ENCODE measurements around the gene LSM7. TPM values are rescaled to one million over a fixed set of nuclear protein-coding genes. Genes with fewer than 3 reads are reported as not detected.

LSM7 gene
- total RNA-seq, 2 experiments from 2014 or later: 73.6 to 80.1 TPM

- ChIA-PET POLR2A (no interaction called here), CTCF (no interaction called here)
- Histone ChIP-seq H3K36me3 (ENCODE audit: insufficient read depth, low read length) (no peaks in the 10 kb centered on the region), H3K4me1 (ENCODE audit: insufficient read depth, low read length) (peaks cover 29% of the 10 kb centered on the region), H3K27ac (ENCODE audit: low read depth in 1 of 2, low read length in 2 of 2) (no peak overlapping the region), H3K9me3 (ENCODE audit: control insufficient read depth in 1 of 2, insufficient read depth in 1 of 2, low read length in 2 of 2) (peaks cover 0 to 31% of the 10 kb centered on the region in 2 experiments), H3K27me3 (ENCODE audit: control insufficient read depth in 1 of 2, insufficient read depth in 2 of 2, low read length in 2 of 2) (peaks cover 56 to 66% of the 10 kb centered on the region in 2 experiments), H3K4me3 (ENCODE audit: low read length) (no peak overlapping the region)
- no peaks in the 10 kb centered on the region for H3K9me3 Mint-ChIP-seq
- DNase-seq: peak in 1 of 14 experiments; percentile 17
- intact Hi-C loops (cut with DNase I, micrococcal nuclease): no loop called here
- H3K27ac Mint-ChIP-seq: no peak overlapping the region
- peaks cover 74% of the 10 kb centered on the region for H3K27me3 Mint-ChIP-seq
- no peaks in the 10 kb centered on the region for H3K36me3 Mint-ChIP-seq (ENCODE audit: low read depth)
- TF ChIP-seq CTCF (IDR thresholded peaks at IDR 0.05): no peak
- H3K4me3 Mint-ChIP-seq: peak overlapping the region; percentile 20
- ATAC-seq (ENCODE audit: poor library complexity): no peak
- peaks cover 12% of the 10 kb centered on the region for H3K4me1 Mint-ChIP-seq (ENCODE audit: low read depth)
Measured at GRCh38 chr19:2306971-2307370, 21.4 kb downstream of the LSM7 start.

- CTCF ChIA-PET: no interaction called here
- POLR2A ChIA-PET: no interaction called here
- peaks cover 12% of the 10 kb centered on the region for H3K4me1 Mint-ChIP-seq (ENCODE audit: low read depth)
- peaks cover 29% of the 10 kb centered on the region for H3K4me1 ChIP-seq (ENCODE audit: insufficient read depth, low read length)
- no peak overlapping the region for H3K4me3 ChIP-seq (ENCODE audit: low read length)
- H3K27ac ChIP-seq (ENCODE audit: low read depth in 1 of 2, low read length in 2 of 2): no peak overlapping the region
- peaks cover 73% of the 10 kb centered on the region for H3K27me3 Mint-ChIP-seq
- peaks cover 0 to 31% of the 10 kb centered on the region in 2 experiments for H3K9me3 ChIP-seq (ENCODE audit: control insufficient read depth in 1 of 2, insufficient read depth in 1 of 2, low read length in 2 of 2)
- H3K4me3 Mint-ChIP-seq: no peak overlapping the region
- ATAC-seq (ENCODE audit: poor library complexity) (no peak), DNase-seq (no peak)
- peaks cover 56 to 66% of the 10 kb centered on the region in 2 experiments for H3K27me3 ChIP-seq (ENCODE audit: control insufficient read depth in 1 of 2, insufficient read depth in 2 of 2, low read length in 2 of 2)
- H3K27ac Mint-ChIP-seq: no peak overlapping the region
- no peaks in the 10 kb centered on the region for H3K9me3 Mint-ChIP-seq
- intact Hi-C loops (cut with DNase I, micrococcal nuclease): no loop called here
- no peaks in the 10 kb centered on the region for H3K36me3 ChIP-seq (ENCODE audit: insufficient read depth, low read length)
- no peaks in the 10 kb centered on the region for H3K36me3 Mint-ChIP-seq (ENCODE audit: low read depth)
- TF ChIP-seq CTCF (IDR thresholded peaks at IDR 0.05): no peak
Measured at GRCh38 chr19:2306281-2306806, 22.0 kb downstream of the LSM7 start.

GRCh38 chr19:2305452-2306280, 22.7 kb downstream of the LSM7 start:
- H3K4me3 Mint-ChIP-seq: no peak overlapping the region
- no peaks in the 10 kb centered on the region for H3K9me3 Mint-ChIP-seq
- Histone ChIP-seq H3K27me3 (ENCODE audit: control insufficient read depth in 1 of 2, insufficient read depth in 2 of 2, low read length in 2 of 2) (peaks cover 54 to 62% of the 10 kb centered on the region in 2 experiments), H3K4me3 (ENCODE audit: low read length) (no peak overlapping the region), H3K4me1 (ENCODE audit: insufficient read depth, low read length) (peaks cover 29% of the 10 kb centered on the region), H3K36me3 (ENCODE audit: insufficient read depth, low read length) (no peaks in the 10 kb centered on the region), H3K9me3 (ENCODE audit: control insufficient read depth in 1 of 2, insufficient read depth in 1 of 2, low read length in 2 of 2) (peaks cover 0 to 31% of the 10 kb centered on the region in 2 experiments), H3K27ac (ENCODE audit: low read depth in 1 of 2, low read length in 2 of 2) (no peak overlapping the region)
- H3K36me3 Mint-ChIP-seq (ENCODE audit: low read depth): no peaks in the 10 kb centered on the region
- peaks cover 12% of the 10 kb centered on the region for H3K4me1 Mint-ChIP-seq (ENCODE audit: low read depth)
- no peak for TF ChIP-seq CTCF (IDR thresholded peaks at IDR 0.05)
- POLR2A ChIA-PET: interaction anchor here (0.6 kb wide), 1 partner anchor 27 kb away, joined by 3 read pairs; no protein-coding TSS in a partner anchor
- no peak overlapping the region for H3K27ac Mint-ChIP-seq
- peaks cover 67% of the 10 kb centered on the region for H3K27me3 Mint-ChIP-seq
- DNase-seq (no peak), ATAC-seq (ENCODE audit: poor library complexity) (no peak)
- CTCF ChIA-PET: no interaction called here
- intact Hi-C loops (cut with DNase I, micrococcal nuclease): no loop called here

Data from CD4-positive, alpha-beta T cell (primary cell).